BJ (cell line): ENCODE measurements around the gene COL7A1. TPM values are rescaled to one million over a fixed set of nuclear protein-coding genes. Genes with fewer than 3 reads are reported as not detected.

Experiments
- CTCF ChIA-PET: fragments of 350-600 bp; formaldehyde crosslinking; extraction: SDS; loops from one replicate; lab custom pipeline; 2021; ENCODE audit warnings: antibody characterized with exemption, inconsistent platforms; lab: Yijun Ruan, JAX
- POLR2A ChIA-PET: fragments of 300-600 bp; sonication (Branson Sonifier 250); formaldehyde crosslinking; extraction: SDS; loops from one replicate; lab custom pipeline; 2021; ENCODE audit warnings: antibody characterized with exemption; lab: Charles Lee
- DNase-seq: peaks from one replicate; pipeline ENCODE4 v3.0.0-alpha.2; 2011; ENCODE audit warnings: low read depth
- H3K27me3 ChIP-seq: 2 replicates; pipeline ENCODE4 v1.6.0; 2011; ENCODE audit warnings: low read length; ENCODE audit not compliant: control insufficient read depth, insufficient read depth
- H3K36me3 ChIP-seq: 2 replicates; pipeline ENCODE4 v1.5.1; 2011; ENCODE audit warnings: low read length; ENCODE audit not compliant: control insufficient read depth, insufficient read depth
- H3K4me3 ChIP-seq: 2 replicates; pipeline ENCODE4 v1.5.1; 2011; ENCODE audit warnings: low read depth, mild to moderate bottlenecking, control low read depth, low read length
- CTCF ChIP-seq: IDR thresholded peaks from 2 replicates; pipeline ENCODE4 v1.5.1; 2011; ENCODE audit warnings: low read depth, mild to moderate bottlenecking, control low read depth, inconsistent platforms, low read length, moderate library complexity; ENCODE audit not compliant: insufficient read depth
- polyA plus RNA-seq: library from polyadenylated mRNA; depleted of rRNA; stranded (reverse); fragments of >200 nt; gene quantifications from 2 replicates; pipeline ENCODE4 v1.2.3, GENCODE V29; 2011

The COL7A1 gene
- polyA plus RNA-seq, 1 experiment, result 60.8 TPM

- peaks cover 22% of the 10 kb centered on the region for H3K36me3 ChIP-seq
- no peak overlapping the region for H3K4me3 ChIP-seq
- ChIA-PET POLR2A (no interaction called here), CTCF (no interaction called here)
- DNase-seq, result no peak
- no peak for TF ChIP-seq CTCF
- H3K27me3 ChIP-seq, result no peaks in the 10 kb centered on the region
Observed at GRCh38 chr3:48565591-48566400, 29.3 kb downstream of the COL7A1 start.

- ChIA-PET CTCF (no interaction called here), POLR2A (no interaction called here)
- Histone ChIP-seq H3K4me3 (no peak overlapping the region), H3K36me3 (peaks cover 17% of the 10 kb centered on the region), H3K27me3 (no peaks in the 10 kb centered on the region)
- DNase-seq, result no peak
- no peak for TF ChIP-seq CTCF
Observed at GRCh38 chr3:48565186-48565585, 29.9 kb downstream of the COL7A1 start.

GRCh38 chr3:48564667-48565066 lies 30.5 kb downstream of the COL7A1 start:
- Histone ChIP-seq H3K36me3 (peaks cover 14% of the 10 kb centered on the region), H3K4me3 (no peak overlapping the region), H3K27me3 (no peaks in the 10 kb centered on the region)
- TF ChIP-seq CTCF, result no peak
- ChIA-PET POLR2A (no interaction called here), CTCF (no interaction called here)
- no peak for DNase-seq

GRCh38 chr3:48564022-48564421 lies 31.1 kb downstream of the COL7A1 start:
- no peak for TF ChIP-seq CTCF
- ChIA-PET POLR2A (no interaction called here), CTCF (interaction anchor here (1.0 kb wide), 2 partner anchors 71 to 100 kb away, joined by 3 to 5 read pairs; partner anchors contain the start of gene SLC26A6)
- H3K27me3 ChIP-seq, result no peaks in the 10 kb centered on the region
- no peak for DNase-seq
- H3K4me3 ChIP-seq, result no peak overlapping the region
- peaks cover 14% of the 10 kb centered on the region for H3K36me3 ChIP-seq

GRCh38 chr3:48563382-48563918 lies 31.7 kb downstream of the COL7A1 start, which contains the start of gene UCN2:
Gene UCN2, minus strand, starts transcription at chr3:48563781. Its CDS starts 657 bp downstream, at chr3:48563124.
- no peak within 1 kb of the TSS for H3K4me3 ChIP-seq
- CTCF ChIA-PET, result interaction anchor here (1.0 kb wide), 2 partner anchors 72 to 100 kb away, joined by 3 to 5 read pairs; partner anchors contain the start of gene SLC26A6
- no peak for DNase-seq
- no peak for TF ChIP-seq CTCF
- H3K36me3 ChIP-seq, result peaks cover 12% of the 10 kb centered on the region
- no peaks in the 10 kb centered on the region for H3K27me3 ChIP-seq
- POLR2A ChIA-PET, result no interaction called here
